CD4-positive, alpha-beta T cell treated with Interleukin-6 at 100 ng/mL for 8 hours (primary cell): ENCODE results near the gene PHLDA3.
"Not testable (repeated sequence)": the region's sequence is repeated elsewhere in the genome, so short reads cannot be mapped to it uniquely, and the experiment has no call there.

Experiments used
- DNase-seq: peaks from one replicate; pipeline ENCODE4 v3.0.0-alpha.2; 2020; ENCODE audit warnings: mixed read lengths, low spot score

The PHLDA3 gene

DNA sequence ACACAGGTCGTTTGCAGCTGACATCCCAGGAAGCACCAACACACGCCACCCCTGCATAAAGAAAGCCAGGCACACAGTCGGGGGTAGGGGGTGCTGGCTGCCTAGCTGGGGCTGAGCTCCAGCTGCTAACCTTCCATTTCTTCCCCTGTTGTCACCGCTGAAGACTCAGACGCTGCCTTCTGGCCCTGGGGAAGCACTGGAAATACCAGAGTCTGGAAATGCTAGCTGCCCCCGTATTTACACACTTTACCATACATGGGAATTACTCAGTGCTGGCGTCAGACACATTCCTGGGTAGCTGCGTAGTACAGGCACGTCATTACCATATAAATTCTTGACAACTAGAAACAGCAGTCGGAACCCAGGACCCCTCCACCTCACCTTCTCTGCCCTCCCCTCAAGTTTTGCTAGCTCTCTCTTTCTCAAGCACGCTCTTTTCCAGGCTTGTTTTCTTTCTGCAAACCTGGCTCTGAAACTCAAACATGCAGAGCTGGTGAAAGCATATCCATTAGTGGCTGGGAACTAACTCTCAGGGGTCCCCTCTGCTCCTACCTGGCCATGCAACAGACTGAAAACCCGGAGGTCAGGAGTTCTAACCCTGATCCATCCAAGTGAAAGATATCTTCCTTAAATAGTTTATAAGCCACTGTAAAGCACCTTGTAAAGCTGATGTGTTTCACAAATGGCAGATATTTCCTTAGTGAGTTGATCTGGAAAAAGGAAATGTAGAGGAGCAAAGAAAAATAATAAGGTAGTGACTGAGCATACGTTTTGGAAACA is 34.6 kb upstream of the PHLDA3 start:
- DNase-seq = no peak

DNA sequence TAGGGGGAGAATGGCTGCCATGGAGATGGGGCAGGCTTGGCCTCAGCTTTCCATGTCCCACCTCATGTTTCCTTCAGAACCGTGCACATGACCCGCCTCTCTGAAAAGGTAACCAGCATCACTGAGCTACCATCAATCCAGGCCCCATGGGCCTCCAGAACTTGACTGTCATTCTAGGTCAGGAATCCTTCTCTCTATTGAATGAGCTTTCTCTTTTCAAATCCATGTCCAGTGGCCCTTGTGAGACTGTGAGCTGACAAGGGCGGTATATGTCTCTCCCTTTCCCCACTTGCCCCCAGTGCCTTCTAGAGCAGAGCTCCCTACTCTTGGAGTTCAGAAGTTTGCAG is 33.5 kb upstream of the PHLDA3 start:
- DNase-seq = no peak

DNA sequence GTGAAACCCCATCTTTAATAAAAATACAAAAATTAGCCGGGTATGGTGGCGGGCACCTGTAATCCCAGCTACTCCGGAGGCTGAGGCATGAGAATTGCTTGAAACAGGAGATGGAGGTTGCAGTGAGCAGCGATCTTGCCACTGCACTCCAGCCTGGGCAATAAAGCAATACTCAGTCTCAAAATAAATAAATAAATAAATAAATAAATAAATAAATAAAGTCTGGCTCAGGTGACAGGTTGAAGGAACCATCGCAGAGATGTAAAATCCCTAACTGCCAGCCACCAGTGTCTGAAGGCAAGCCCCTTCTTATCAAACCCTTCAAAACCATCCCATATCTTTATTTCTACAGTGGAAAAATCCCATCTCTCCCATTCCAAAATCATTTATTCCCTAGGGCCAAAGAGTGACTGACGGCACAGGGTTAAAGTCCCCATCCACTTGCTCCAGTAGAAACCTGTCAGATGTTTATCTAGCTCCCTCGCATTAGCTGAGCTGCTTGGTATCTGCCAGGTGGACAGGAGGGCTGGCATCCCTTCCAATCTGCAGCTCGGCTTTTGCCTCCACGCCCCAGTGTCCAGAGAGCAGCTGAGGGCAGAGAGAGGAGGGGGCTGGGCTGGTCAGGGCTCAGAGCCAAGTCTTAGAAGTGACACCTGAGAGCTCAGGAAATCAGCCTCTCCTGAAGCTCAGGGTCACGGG is 33.0 kb upstream of the PHLDA3 start:
- no peak for DNase-seq

DNA sequence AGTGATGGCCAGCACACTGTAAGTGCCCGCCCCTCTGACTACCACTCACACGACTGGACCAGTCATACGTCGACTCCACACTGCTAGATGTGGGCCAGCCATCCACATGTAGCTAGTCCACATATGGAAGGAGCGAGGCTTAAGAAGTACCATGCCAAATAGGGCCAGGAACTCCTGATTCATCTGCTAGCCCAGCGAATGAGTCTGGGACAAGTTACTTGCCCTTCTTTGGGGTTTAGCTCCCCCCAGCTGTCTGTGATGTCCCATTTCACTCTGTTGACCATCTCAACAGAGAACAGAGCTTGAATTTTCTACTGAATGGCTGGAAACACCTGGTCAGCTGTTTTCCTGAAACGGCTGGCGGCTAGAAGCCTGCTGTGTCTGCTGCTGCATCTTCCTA is 32.2 kb upstream of the PHLDA3 start:
- DNase-seq = no peak

DNA sequence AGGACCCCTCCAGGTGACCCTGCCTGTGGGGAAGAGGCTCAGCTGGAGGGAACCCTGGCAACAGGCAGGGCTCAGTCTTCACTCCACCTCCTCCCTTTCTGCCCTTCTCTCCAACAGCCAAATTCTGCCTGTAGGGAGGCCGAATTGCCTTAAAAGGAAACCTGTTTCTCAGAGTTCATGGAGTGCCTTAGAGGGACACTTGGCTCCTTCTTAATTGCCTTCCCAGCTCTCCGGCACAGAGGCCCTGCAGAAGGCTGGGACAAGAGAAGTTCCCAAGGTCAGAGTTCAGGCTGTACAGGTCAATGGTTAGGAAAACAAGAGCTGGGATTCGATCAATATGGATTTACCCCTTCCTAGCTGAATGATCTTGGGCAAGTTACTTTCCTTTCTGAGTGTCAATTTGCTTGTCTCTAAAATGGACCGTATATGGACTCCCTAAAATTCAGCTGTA is 31.7 kb upstream of the PHLDA3 start:
- DNase-seq = no peak

DNA sequence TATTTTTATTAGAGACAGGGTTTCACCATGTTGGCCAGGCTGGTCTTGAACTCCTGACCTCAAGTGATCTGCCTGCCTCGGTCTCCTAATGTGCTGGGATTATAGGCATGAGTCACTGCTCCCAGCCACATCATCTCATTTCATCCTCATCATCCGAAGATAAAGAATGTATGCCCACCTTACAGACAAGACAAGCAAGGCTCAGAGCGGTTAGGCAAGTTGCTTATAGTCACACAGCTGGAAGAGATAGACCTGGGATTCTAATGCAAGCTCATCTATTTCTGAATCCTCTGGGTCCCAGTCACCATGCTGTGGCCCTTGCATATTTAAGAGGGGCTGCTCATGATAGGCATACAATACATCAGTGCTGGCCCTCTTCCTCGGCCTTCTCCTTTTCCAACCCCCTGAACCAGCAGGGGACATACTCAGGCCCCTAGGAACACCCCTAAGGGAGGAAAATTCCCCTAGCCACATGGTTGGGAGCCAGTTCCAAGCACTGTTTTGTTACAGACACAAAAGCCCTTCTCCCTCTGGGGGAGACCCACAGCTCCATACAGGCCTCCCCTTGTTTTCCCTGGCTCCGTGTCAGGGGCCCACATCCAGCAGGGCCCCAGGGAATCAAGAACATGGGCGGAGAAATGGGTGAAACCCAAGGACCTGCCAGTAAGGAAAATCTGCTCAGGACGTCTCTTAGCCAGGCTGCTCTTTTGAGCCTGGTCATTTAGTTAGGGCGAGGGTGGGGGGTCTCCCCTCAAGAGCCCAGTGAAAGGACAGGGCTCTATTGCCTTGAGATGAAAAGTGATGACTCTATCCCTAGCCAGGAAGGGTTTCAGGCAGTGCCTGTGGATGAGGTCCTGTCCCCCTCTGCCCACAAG is 31.0 kb upstream of the PHLDA3 start:
- no peak for DNase-seq

DNA sequence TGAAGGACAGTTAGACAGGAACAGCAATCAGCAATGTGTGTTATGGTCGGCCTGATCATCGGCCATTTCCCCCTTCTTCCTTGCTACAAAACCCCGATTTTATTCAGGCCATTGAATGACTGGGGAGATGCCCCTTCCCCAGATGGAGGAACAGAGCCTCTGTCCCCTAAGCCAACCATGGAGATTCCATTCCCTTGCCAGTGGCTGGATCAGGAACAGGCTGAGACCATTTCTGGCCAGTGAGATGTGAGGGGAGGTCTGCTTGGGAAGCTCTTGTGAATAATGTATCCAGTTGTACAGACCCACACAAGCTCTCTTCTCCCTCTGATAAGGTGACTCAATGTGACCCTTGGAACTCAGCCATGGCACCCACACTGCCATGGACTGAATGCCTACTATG is 30.2 kb upstream of the PHLDA3 start:
- no peak for DNase-seq

DNA sequence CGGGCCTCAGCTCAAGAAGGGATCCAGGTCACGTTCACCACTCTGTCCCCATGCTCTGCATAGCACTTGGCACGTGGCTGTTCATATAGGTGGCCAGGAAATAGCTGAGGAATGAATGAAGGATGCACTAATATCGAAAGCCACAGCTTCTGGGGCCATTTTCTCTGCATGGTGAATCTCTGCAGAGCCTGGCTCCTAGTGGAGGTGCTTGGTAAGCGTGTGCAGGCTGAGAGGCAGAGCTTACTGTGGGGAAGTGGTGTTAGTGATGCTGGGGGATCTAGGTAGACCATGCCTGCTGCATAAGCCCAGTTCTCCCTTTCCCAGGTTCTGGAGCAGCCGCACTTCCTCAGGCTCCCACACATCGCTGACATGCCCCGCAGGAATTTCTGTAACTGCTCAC is 29.6 kb upstream of the PHLDA3 start:
- DNase-seq = no peak

DNA sequence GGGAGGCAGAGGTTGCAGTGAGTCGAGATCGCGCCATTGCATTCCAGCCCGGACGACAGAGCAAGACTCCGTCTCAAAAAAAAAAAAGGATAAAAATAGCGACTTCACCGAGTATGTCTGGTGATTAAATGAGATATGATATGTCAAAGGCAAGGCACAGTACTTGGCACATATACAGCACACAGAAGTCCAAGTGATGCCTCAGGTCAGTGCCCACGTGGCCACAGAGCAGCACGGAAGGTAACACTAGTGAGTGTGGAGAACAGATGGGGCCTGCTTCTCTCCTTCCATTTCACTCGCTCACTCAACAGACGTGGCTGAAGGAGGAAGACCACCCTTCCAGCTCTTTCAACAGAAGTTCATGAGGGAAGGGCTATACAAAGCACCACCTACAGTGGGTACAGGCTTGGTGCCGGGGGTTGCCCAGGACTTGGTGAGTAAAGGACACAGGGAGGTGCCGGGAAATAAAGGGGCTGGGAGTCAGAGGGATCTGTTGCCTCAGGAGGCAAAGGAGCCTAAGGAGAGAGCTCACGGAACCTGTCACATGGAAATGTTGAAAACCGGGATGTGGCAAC is 29.0 kb upstream of the PHLDA3 start:
- DNase-seq = no peak

DNA sequence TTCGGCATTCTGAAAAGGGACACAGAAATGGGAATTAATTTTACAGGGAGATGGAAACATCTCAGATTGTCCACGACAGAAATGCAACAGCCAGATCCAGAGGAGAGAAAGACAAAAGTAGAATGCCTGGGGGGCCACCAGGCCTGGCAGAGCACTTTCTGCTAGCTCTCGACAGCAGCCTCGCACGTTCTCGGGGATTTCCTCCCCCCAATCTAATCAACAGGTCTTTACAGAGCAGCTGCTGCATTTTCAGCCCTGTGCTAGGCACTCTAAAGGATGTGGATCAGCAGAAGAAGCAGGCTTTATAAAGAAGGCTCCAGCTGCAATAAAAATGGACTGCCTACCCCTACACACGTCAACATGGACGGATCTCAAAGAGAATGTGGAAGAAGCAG is 27.3 kb upstream of the PHLDA3 start:
- no peak for DNase-seq

DNA sequence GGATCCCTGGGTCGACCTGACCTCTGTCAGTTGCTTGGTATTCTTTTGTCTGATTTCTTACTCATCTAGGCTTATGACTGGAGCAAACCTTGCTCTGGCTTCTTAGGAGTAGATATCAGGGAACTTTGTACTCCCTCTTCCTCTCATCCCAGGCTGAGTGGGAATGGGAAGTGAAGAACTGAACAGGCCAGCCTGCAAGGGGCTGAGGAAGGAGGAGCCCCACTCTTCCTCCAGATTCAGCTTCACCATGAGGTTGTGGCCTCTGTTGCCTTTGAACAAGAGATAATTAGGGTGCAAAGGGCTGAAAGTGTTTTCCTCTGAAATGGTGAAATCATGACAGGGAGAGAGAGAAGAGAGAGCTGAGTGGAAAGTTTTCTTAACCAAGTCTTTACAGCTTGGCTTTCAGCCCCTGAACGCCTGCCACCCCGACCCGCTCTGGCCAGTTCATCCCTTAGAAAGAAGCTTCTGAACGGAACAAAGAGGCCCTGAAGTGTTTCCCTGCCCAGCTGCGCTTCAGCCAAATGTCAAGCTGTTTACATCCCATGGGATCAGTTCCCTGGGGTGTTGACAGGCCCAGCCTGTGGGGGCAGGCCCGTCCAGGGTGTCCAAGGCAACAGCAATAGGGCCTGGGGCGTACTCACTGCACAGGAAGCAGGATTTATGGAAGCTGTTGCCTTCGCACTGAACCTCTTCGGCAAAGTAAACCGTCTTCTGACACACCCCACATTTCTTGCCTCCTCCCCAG is 26.7 kb upstream of the PHLDA3 start:
- DNase-seq = no peak

DNA sequence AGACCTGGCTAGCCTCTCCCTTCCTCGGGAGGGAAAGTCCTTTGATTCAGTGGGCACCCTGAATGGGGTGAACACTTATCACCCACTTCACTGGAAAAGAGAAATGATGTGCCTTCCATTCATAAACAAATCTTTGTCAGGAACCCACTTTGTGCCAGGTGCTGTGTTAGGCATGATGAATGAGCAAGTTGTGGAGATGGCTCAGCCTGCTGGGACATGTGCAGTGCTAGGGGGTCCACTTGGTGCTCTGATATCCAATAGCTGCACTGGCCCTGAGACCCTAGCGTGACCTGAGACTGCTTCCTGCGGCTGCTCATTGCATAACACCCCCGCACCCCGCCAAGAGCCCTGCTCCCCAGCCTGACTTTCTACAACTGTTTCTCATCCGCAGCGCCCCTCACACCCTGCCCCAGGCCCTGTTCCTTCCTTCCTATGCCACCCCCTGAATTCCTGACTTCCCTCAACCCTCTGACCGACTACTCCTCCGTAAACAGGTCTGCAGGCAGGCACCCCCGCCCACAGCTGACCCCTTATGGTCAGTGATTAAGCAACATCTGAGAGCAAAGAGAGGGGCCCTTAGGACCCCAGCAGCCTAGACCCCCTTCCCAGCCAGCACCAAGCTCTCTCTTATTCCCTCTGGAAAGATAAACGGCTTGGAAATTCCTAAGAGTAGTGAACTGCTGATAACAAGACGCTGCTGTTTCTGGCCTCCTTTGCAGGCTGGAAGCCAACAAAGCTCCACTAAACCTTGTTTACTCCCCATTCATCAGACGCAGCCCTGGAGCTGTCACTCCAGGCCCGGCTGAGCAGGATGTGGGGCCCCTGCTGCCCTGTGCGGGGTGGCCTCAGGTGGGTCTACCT is 25.0 kb upstream of the PHLDA3 start:
- DNase-seq = no peak

DNA sequence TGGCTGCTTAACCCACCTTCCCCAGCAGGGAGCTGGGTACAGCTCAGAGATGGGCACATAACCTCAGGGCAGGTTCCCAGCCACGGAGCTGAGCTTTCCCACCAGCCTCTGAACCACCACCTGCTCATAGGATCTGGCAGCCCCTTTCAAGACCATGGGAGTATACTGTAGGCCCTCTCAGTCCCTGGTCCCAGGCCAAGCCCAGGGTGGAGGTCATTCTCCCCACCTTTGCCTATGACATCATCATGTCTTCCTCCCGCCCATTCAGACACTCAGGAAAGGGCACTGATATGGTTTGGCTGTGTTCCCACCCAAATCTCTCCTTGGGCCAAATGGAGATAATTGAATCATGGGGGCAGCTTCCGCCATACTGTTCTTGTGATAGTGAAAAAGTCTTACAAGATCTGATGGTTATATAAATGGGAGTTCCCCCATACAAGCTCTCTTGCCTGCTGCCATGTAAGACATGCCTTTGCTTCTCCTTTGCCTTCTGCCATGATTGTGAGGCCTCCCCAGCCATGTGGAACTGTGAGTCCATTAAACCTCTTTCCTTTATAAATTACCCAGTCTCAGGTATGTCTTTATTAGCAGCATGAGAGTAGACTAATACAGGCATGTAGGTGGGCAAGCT is 24.2 kb upstream of the PHLDA3 start:
- not testable (repeated sequence) for DNase-seq

DNA sequence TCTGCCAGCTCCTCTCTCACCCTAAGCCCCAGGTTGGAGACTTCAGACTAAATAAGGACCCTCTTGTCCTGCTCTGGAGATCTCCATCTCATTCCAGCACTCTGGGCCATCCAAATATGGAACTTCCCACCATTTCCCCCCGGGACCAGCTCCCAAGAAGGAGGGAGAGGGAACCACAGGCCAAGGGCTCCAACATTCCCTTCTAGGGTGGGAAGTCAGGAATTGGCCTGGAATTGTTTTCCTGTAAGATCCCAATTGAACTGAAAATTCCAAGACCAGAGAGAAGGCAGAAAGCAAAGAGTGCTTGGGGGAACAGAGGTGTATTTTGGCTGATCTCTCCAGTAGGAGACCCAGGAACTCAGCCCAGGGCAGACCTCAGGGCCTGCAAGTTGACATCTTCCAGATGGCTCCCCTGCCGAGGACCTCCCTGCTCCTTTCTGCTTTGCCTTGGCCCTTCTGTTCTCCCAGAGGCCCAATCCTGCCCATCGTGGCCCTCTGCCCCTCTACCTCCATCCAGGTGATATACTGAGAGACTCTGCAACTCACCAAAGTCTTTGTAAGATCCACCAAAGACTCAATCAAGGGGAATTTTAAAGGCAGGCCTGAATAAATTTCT is 23.0 kb upstream of the PHLDA3 start:
- DNase-seq = no peak

DNA sequence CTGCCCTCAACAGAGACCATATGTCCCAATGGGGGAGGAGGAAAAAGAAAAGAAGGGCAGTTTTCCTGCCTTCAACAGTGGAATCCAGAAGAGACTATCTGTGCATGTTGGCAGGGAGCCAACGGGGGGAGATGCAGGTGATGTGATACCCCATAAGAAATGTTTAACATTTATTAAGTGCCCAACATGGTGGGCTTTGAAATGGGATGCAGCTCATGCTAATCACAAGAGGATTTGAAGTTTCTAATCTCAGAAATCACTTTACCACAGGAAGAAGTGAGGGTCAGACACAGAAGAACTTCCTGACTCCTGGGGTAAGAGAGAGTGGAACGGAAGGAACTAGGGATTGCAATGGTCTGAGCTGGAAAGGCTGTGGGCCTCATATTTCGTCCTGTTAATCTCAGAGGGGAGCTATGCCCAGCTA is 21.7 kb upstream of the PHLDA3 start:
- no peak for DNase-seq

DNA sequence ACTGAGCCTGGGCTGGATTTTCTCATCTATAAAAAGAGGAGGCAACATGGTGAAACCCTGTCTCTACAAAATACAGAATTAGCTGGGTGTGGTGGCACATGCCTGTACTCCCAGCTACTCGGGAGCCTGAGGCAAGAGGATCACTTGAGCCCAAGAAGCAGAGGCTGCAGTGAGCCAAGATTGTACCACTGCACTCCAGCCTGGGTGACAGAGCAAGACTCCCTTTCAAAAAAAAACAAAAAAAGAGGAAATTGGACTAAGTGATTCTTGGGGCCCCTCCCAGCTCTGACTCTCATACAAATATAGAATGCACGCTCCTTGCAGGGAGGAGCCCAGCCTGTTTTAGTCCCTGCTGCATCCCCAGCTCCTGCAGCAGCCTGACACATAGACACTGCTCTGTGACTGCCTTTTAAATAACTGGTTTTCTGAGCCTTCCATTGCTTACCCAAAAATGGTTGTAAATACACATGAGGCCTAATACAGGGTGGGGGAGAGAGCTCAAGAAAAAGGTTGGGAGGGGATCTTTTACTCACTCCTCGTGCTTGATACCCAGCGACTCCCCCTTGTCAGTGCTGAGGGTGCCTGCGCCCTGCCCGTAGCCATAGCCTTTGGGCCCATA is 20.8 kb upstream of the PHLDA3 start:
- DNase-seq = no peak

DNA sequence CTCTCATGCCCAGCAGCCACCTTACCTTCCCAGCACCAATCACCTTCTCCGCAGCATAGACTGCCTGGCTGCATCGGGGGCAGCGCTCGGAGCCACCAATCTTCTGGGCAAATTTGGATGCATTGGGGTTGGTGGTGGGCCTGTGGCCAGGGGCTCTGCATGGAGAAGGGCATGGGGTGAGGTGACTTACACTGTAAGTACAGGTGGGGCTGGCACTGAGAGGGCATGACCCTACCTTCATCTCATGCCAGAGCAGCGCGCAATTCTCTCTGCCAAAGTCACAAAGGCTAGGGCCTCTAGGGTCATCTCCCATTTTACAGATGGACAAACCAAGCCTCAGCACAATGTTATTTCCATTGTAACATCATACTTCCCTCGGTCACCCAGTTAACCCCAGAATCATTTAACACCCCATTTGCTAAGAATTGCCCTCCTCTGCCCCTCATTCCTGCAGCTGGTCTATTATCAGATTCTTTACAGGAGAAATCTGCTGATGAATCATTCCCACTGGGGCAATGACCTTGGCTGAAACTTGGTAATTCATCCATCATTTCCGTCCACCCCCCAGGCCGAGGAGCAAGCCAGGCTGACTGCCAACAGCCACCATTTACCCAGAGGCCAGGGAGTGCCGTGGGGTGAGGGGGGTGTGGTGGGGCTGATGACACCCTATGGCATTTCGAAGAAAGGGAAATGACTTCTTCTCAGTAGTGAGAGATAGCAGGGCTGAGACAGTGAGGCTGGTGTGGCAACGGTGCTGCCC is 20.0 kb upstream of the PHLDA3 start:
- no peak for DNase-seq

DNA sequence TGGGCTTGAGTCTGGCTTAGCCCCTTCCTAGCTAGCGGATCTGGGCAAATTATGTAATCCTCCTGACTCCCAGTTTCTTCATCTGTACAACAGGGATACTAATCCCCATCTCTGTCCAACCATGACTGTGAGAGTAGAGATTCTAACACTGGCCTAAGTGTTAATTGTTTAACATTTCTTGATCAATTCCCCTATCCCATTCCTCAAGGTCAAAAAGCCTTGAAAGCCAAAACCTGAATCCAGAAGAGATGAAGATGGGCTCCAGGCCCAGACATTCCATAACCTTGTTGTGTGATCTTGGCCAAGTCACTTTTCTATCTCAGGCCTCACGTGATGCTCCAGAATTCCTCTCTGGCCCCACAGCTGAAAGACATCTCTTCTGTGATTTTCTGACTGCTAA is 18.8 kb upstream of the PHLDA3 start:
- no peak for DNase-seq

DNA sequence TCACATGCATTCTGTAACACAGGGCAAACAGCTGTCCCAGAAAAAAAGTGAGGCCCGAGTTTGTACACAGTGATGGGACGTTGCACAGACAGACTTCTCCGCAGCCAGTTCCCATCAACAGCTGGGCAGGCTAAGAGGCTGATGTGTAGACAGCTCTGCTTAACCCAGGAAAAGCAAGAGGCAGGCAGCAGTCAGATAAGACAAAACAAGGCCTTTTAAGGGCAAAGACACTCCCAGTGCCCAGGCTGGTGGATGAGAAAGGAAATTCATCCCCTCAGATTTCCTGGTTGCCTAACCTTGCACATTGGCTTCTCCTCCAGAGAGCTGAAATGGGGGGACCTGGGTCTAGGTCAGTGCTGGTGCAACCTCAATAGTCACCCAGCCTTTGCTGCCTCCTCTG is 17.2 kb upstream of the PHLDA3 start:
- no peak for DNase-seq
